Measurements from ENCODE around the gene ANKRD33. TPM values are rescaled to one million over a fixed set of nuclear protein-coding genes. Genes with fewer than 3 reads are reported as not detected.

Gene ANKRD33
- not detected for total RNA-seq

DNA sequence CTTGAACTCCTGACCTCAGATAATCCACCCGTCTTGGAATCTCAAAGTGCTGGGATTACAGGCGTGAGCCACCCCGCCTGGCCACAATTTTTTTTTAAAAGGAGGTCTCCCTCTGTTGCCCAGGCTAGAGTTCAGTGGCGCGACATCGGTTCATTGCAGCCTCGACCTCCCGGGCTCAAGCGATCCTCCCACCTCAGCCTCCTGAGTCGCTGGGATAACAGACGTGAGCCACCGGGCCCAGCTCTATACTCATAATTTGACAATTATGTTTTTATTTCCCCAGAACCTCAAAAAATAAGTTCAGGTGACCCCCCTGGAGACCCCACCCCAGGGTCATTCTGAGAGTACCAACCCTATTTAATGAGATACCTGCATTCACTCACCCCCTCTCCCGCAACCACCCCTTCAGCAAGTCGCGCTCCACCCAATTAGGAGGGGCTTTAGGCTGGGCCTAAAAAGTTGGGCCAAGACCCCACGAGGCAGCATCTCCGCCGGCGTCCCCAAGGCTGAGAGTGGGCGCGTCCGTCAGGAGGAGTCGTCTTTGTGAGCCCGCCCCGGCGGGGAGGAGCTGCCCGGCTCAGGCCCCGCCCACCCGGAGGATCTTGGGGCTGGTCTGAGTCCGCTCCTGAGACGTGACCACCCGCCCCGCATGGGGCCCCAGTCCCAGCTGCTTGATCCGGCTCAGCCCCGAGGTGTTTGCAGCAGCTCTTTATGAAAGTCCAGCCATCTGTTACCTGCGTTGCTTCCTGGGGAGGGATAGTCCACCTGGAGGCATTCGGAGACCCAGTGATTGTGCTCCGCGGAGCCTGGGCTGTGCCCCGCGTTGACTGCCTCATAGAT, at the start of gene ANKRD33:
Gene ANKRD33 (plus strand): TSS at position 628 of the 840 bp plus-strand sequence. CDS start 84 bp downstream, at position 712.
- DNase-seq: no peak
- Mint-ChIP-seq H3K27me3 (ENCODE audit: low read depth) (peaks cover 7% of the 10 kb centered on the region), H3K4me3 (no peak within 1 kb of the TSS), H3K36me3 (ENCODE audit: insufficient read depth) (no peaks in the 10 kb centered on the region), H3K9me3 (no peaks in the 10 kb centered on the region), H3K4me1 (ENCODE audit: low read depth) (peaks cover 16% of the 10 kb centered on the region)
- no peak for ATAC-seq

DNA sequence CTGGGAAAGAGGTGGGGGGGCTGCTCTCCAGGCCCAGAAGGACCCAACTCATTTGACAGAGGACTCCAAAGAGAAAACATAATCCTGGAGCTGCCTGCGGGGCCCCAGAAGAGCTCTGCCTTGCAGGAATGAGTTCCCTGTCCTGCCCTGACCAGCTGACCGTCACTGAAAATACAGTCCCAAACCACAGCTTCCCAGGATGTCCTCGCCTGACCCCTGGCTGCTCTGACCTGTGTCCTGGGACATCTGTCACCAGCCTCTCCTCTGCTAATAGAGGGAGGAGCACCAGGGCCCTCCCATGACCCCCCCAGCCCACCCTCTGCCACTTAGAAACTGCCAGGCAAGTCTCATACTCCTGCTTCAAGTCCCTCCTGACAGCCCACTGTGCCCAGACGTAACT, 49.1 kb upstream of the ANKRD33 start:
- ATAC-seq (no peak), DNase-seq (no peak)
- Mint-ChIP-seq H3K27me3 (ENCODE audit: low read depth) (peaks cover 62% of the 10 kb centered on the region), H3K4me3 (no peak overlapping the region), H3K9me3 (no peaks in the 10 kb centered on the region), H3K4me1 (ENCODE audit: low read depth) (no peaks in the 10 kb centered on the region), H3K36me3 (ENCODE audit: insufficient read depth) (no peaks in the 10 kb centered on the region)

GRCh38 chr12:51839310-51839947, 48.5 kb upstream of the ANKRD33 start:
- Mint-ChIP-seq H3K4me3 (no peak overlapping the region), H3K4me1 (ENCODE audit: low read depth) (no peaks in the 10 kb centered on the region), H3K27me3 (ENCODE audit: low read depth) (peaks cover 65% of the 10 kb centered on the region), H3K9me3 (no peaks in the 10 kb centered on the region), H3K36me3 (ENCODE audit: insufficient read depth) (no peaks in the 10 kb centered on the region)
- ATAC-seq (no peak), DNase-seq (no peak)

- no peaks in the 10 kb centered on the region for H3K9me3 Mint-ChIP-seq
- H3K36me3 Mint-ChIP-seq (ENCODE audit: insufficient read depth): no peaks in the 10 kb centered on the region
- peaks cover 75% of the 10 kb centered on the region for H3K27me3 Mint-ChIP-seq (ENCODE audit: low read depth)
- DNase-seq: no peak
- ATAC-seq: no peak
- peaks cover 1% of the 10 kb centered on the region for H3K4me1 Mint-ChIP-seq (ENCODE audit: low read depth)
- H3K4me3 Mint-ChIP-seq: no peak overlapping the region
Measured at GRCh38 chr12:51840966-51841365, 46.9 kb upstream of the ANKRD33 start.

DNA sequence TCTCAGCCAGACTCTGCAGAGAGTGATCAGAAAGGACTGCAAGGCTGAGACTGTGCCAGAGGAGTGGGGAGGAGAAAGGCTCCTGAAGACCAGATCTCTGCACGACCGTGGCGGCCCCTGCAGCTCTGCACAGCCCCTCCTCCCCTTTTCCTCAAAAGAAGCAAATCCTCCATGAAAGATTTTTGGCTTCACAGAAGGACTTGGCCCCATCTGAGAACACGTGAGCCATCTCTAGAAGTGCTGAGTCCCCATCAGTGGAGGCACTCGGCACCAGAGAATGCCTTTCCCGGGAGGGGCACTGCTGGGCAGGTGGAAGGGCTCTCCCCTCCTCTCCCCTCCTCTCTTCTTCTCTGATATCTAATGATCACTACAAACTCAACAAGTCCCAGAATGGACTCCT, 46.2 kb upstream of the ANKRD33 start:
- Mint-ChIP-seq H3K9me3 (no peaks in the 10 kb centered on the region), H3K27me3 (ENCODE audit: low read depth) (peaks cover 81% of the 10 kb centered on the region), H3K36me3 (ENCODE audit: insufficient read depth) (no peaks in the 10 kb centered on the region), H3K4me1 (ENCODE audit: low read depth) (peaks cover 5% of the 10 kb centered on the region), H3K4me3 (no peak overlapping the region)
- DNase-seq: no peak
- no peak for ATAC-seq

- H3K4me1 Mint-ChIP-seq (ENCODE audit: low read depth): peaks cover 9% of the 10 kb centered on the region
- peaks cover 68% of the 10 kb centered on the region for H3K27me3 Mint-ChIP-seq (ENCODE audit: low read depth)
- no peaks in the 10 kb centered on the region for H3K9me3 Mint-ChIP-seq
- H3K36me3 Mint-ChIP-seq (ENCODE audit: insufficient read depth): no peaks in the 10 kb centered on the region
- ATAC-seq (no peak), DNase-seq (no peak)
- H3K4me3 Mint-ChIP-seq: no peak overlapping the region
Measured at GRCh38 chr12:51844854-51845253, 43.0 kb upstream of the ANKRD33 start.

DNA sequence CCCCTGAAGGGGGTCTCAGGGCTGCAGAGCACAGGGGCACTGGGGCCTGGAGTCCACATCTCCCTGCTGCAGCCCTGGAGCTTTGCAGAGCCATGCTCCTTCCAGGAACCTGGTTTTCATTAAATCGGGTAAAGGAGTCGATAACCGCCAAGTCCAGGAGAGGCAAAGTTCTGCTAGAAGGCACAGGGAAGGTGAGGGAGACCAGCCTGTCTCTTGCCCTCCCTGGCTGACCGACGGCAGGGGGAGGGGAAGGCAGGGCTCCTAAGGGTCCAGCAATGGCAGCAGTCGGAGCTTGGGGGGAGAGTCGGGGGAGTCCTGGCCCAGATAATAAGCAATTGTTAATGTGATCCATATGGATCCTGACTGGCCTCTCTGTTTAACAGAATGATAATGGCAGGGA, 42.4 kb upstream of the ANKRD33 start:
- H3K36me3 Mint-ChIP-seq (ENCODE audit: insufficient read depth): no peaks in the 10 kb centered on the region
- peaks cover 63% of the 10 kb centered on the region for H3K27me3 Mint-ChIP-seq (ENCODE audit: low read depth)
- DNase-seq (no peak), ATAC-seq (no peak)
- no peaks in the 10 kb centered on the region for H3K9me3 Mint-ChIP-seq
- peaks cover 9% of the 10 kb centered on the region for H3K4me1 Mint-ChIP-seq (ENCODE audit: low read depth)
- no peak overlapping the region for H3K4me3 Mint-ChIP-seq

DNA sequence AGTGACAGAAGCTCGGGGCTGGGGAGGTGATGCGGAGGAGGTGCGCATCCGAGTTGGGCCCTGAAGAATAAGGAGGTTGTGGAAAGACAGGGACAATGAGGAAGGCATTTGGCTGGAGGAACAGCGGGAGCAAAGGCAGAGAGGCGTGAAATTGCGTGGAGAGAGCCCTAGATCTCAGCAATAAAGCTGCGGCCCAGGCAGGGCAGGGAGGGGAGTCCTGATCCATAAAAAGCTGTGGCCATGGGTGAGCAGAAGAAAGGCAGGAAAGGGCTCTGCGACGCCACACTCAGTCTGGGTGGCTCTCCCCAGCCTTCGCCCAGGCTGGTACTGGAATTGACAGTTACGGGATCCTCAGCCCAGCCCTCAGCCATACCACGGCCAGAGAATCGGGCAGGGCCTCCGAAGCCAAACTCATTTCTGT, 41.6 kb upstream of the ANKRD33 start:
- H3K4me1 Mint-ChIP-seq (ENCODE audit: low read depth): peaks cover 12% of the 10 kb centered on the region
- H3K27me3 Mint-ChIP-seq (ENCODE audit: low read depth): peaks cover 58% of the 10 kb centered on the region
- DNase-seq (no peak), ATAC-seq (no peak)
- no peaks in the 10 kb centered on the region for H3K36me3 Mint-ChIP-seq (ENCODE audit: insufficient read depth)
- peak overlapping the region; percentile 71 for H3K4me3 Mint-ChIP-seq
- H3K9me3 Mint-ChIP-seq: no peaks in the 10 kb centered on the region

- Mint-ChIP-seq H3K36me3 (ENCODE audit: insufficient read depth) (no peaks in the 10 kb centered on the region), H3K9me3 (no peaks in the 10 kb centered on the region), H3K27me3 (ENCODE audit: low read depth) (peaks cover 51% of the 10 kb centered on the region), H3K4me3 (peak overlapping the region; percentile 71), H3K4me1 (ENCODE audit: low read depth) (peaks cover 15% of the 10 kb centered on the region)
- DNase-seq (peak; percentile 43), ATAC-seq (peak; percentile 64 to 73)
Measured at GRCh38 chr12:51846911-51847642, 40.8 kb upstream of the ANKRD33 start.

GRCh38 chr12:51847643-51848325, 40.1 kb upstream of the ANKRD33 start:
- Mint-ChIP-seq H3K4me1 (ENCODE audit: low read depth) (peaks cover 15% of the 10 kb centered on the region), H3K36me3 (ENCODE audit: insufficient read depth) (no peaks in the 10 kb centered on the region), H3K9me3 (no peaks in the 10 kb centered on the region), H3K27me3 (ENCODE audit: low read depth) (peaks cover 53% of the 10 kb centered on the region), H3K4me3 (peak overlapping the region; percentile 45)
- ATAC-seq (peak; percentile 32 to 36), DNase-seq (no peak)

DNA sequence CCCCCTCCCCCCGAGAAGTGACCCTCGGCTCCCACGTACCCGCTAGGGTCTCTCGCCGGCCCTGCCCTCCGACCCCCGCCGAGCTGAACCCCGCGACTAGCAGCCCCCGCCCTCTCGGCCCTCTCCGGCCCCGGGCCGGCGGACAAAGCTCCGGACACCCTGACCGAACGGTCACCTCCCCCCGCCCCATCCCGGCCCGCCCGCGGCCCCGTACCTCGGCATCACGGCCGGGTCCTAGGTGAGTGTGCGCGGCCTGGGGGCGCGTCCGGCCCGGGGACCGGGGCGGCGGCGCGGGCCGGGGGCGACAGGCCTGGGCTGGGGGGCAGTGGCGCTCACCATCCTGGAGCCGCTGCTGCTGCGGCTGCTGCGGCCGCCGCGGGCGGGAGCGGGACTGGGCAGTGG, 39.6 kb upstream of the ANKRD33 start, which contains the start of gene FIGNL2:
Gene FIGNL2 (minus strand): TSS at position 393 of the 402 bp plus-strand sequence. CDS start 26,305 bp downstream, outside the sequence.
- no peaks in the 10 kb centered on the region for H3K36me3 Mint-ChIP-seq (ENCODE audit: insufficient read depth)
- peaks cover 15% of the 10 kb centered on the region for H3K4me1 Mint-ChIP-seq (ENCODE audit: low read depth)
- no peak for ATAC-seq
- H3K27me3 Mint-ChIP-seq (ENCODE audit: low read depth): peaks cover 49% of the 10 kb centered on the region
- DNase-seq: no peak
- no peaks in the 10 kb centered on the region for H3K9me3 Mint-ChIP-seq
- H3K4me3 Mint-ChIP-seq: peak within 1 kb of the TSS; percentile 45

- H3K9me3 Mint-ChIP-seq: no peaks in the 10 kb centered on the region
- no peak for ATAC-seq
- DNase-seq: no peak
- no peak overlapping the region for H3K4me3 Mint-ChIP-seq
- no peaks in the 10 kb centered on the region for H3K36me3 Mint-ChIP-seq (ENCODE audit: insufficient read depth)
- H3K27me3 Mint-ChIP-seq (ENCODE audit: low read depth): peaks cover 41% of the 10 kb centered on the region
- H3K4me1 Mint-ChIP-seq (ENCODE audit: low read depth): peaks cover 15% of the 10 kb centered on the region
Measured at GRCh38 chr12:51848841-51849735, 38.8 kb upstream of the ANKRD33 start.

All from activated T-cell treated with anti-CD3 and anti-CD28 coated beads, Interleukin-2, amount 50 U/mL, for 4 hours (primary cell).